PC-9 (cell line): ENCODE results near the gene CR2. TPM values are rescaled to one million over a fixed set of nuclear protein-coding genes. Genes with fewer than 3 reads are reported as not detected.
"Not testable (repeated sequence)": the region's sequence is repeated elsewhere in the genome, so short reads cannot be mapped to it uniquely, and the experiment has no call there.

Experiments
- BruUV-seq: library from RNA; stranded (reverse); fragments of 400-500 nt; replicated peaks from 2 replicates; lab custom pipeline; 2021; lab: Mats Ljungman, UMichigan
- CTCF ChIA-PET: fragments of 300-600 bp; sonication (Branson Sonifier 250); formaldehyde crosslinking; loops from one replicate; lab custom pipeline; 2022; ENCODE audit warnings: antibody characterized with exemption; lab: Charles Lee
- POLR2A ChIA-PET: fragments of 300-600 bp; sonication (Branson Sonifier 250); formaldehyde crosslinking; loops from one replicate; lab custom pipeline; 2022; ENCODE audit warnings: antibody characterized with exemption; ENCODE audit not compliant: unreplicated experiment; lab: Charles Lee
- DNase-seq, 2 experiments: peaks; one replicate each; pipeline versions ENCODE4 v3.0.0 to v3.0.0-alpha.2; 2015 to 2022; ENCODE audit warnings: mixed read lengths in 1 of 2
- H2AFZ ChIP-seq: fragments of 200-600 bp; sonication (generic); 2 replicates; pipeline ENCODE4 v1.8.1; 2017; ENCODE audit warnings: antibody characterized with exemption
- H3F3A ChIP-seq: fragments of 200-600 bp; sonication (generic); 2 replicates; pipeline ENCODE4 v1.8.1; 2017; ENCODE audit warnings: antibody characterized with exemption, mild to moderate bottlenecking, low read depth; ENCODE audit not compliant: insufficient read depth
- H3K27ac ChIP-seq: fragments of 200-600 bp; sonication (generic); 2 replicates; pipeline ENCODE4 v1.6.1; 2016; ENCODE audit warnings: mixed run types
- H3K27me3 ChIP-seq: fragments of 200-600 bp; sonication (generic); 2 replicates; pipeline ENCODE4 v1.6.1; 2016; ENCODE audit warnings: low read depth, mixed run types; ENCODE audit not compliant: insufficient read depth
- H3K36me3 ChIP-seq: fragments of 200-600 bp; sonication (generic); 2 replicates; pipeline ENCODE4 v1.6.1; 2016; ENCODE audit warnings: low read depth, mixed run types
- H3K4me1 ChIP-seq: fragments of 200-600 bp; sonication (generic); replicated peaks from 2 replicates; pipeline ENCODE4 v1.6.1; 2016; ENCODE audit warnings: mixed run types; ENCODE audit not compliant: insufficient read depth
- H3K4me2 ChIP-seq: fragments of 200-600 bp; sonication (generic); 2 replicates; pipeline ENCODE4 v1.6.1; 2017; ENCODE audit warnings: mixed run types
- H3K4me3 ChIP-seq: fragments of 200-600 bp; sonication (generic); 2 replicates; pipeline ENCODE4 v1.6.1; 2016; ENCODE audit warnings: mixed run types
- H3K79me2 ChIP-seq: fragments of 200-600 bp; sonication (generic); 2 replicates; pipeline ENCODE4 v1.6.1; 2017; ENCODE audit warnings: low read depth, mixed run types
- H3K9me2 ChIP-seq: fragments of 200-600 bp; sonication (generic); 2 replicates; pipeline ENCODE4 v1.8.1; 2017; ENCODE audit warnings: mild to moderate bottlenecking; ENCODE audit not compliant: insufficient read depth
- H3K9me3 ChIP-seq: fragments of 200-600 bp; sonication (generic); 2 replicates; pipeline ENCODE4 v1.8.1; 2016; ENCODE audit warnings: low read depth; ENCODE audit not compliant: insufficient read depth
- H4K20me1 ChIP-seq: fragments of 200-600 bp; sonication (generic); 2 replicates; pipeline ENCODE4 v1.8.1; 2017; ENCODE audit not compliant: insufficient read depth
- CTCF ChIP-seq: fragments of 200-600 bp; sonication (generic); conservative IDR thresholded peaks from 2 replicates; pipeline ENCODE4 v1.6.1; 2017; ENCODE audit warnings: mixed run types, antibody characterized with exemption, mild to moderate bottlenecking, moderate library complexity
- EZH2 ChIP-seq: fragments of 200-600 bp; sonication (generic); IDR thresholded peaks from 2 replicates; pipeline ENCODE4 v1.8.0; 2017; ENCODE audit warnings: antibody characterized with exemption, low read depth
- intact Hi-C: fragments of 100-400 bp; cut with micrococcal nuclease; formaldehyde crosslinking; loops from one replicate; pipeline ENCODE4 v1.10.0; 2022; ENCODE audit not compliant: unreplicated experiment
- total RNA-seq: library from RNA; stranded (reverse); gene quantifications from 2 replicates; pipeline ENCODE4 v1.2.3, GENCODE V29; 2021

CR2 gene
- total RNA-seq, 1 experiment from 2014 or later: 4.3 TPM

GRCh38 chr1:207493212-207493611 lies 39.1 kb downstream of the CR2 start:
- BruUV-seq: no TSS peak
- Histone ChIP-seq H3K79me2 (no peaks in the 10 kb centered on the region), H3K4me3 (no peak overlapping the region), H4K20me1 (no peaks in the 10 kb centered on the region), H3K27me3 (no peaks in the 10 kb centered on the region), H2AFZ (no peak overlapping the region), H3K27ac (no peak overlapping the region), H3F3A (no peaks in the 10 kb centered on the region), H3K4me2 (no peak overlapping the region), H3K9me3 (no peaks in the 10 kb centered on the region), H3K9me2 (no peaks in the 10 kb centered on the region), H3K4me1 (no peaks in the 10 kb centered on the region), H3K36me3 (no peaks in the 10 kb centered on the region)
- CTCF ChIA-PET: interaction anchor here (0.5 kb wide), 1 partner anchor 956 kb away, joined by 12 read pairs; no protein-coding TSS in a partner anchor
- POLR2A ChIA-PET: no interaction called here
- intact Hi-C loops: no loop called here
- no peak for DNase-seq
- TF ChIP-seq CTCF (no peak), EZH2 (no peak)

GRCh38 chr1:207494171-207494570 lies 40.0 kb downstream of the CR2 start:
- H4K20me1 ChIP-seq: no peaks in the 10 kb centered on the region
- H3K9me3 ChIP-seq: no peaks in the 10 kb centered on the region
- H3K79me2 ChIP-seq: no peaks in the 10 kb centered on the region
- no peaks in the 10 kb centered on the region for H3K36me3 ChIP-seq
- DNase-seq: no peak
- no peak overlapping the region for H3K4me3 ChIP-seq
- no peak overlapping the region for H3K27ac ChIP-seq
- CTCF ChIA-PET: no interaction called here
- POLR2A ChIA-PET: no interaction called here
- no peaks in the 10 kb centered on the region for H3K4me1 ChIP-seq
- H2AFZ ChIP-seq: no peak overlapping the region
- no TSS peak for BruUV-seq
- no peak for TF ChIP-seq CTCF
- TF ChIP-seq EZH2: no peak
- H3F3A ChIP-seq: no peaks in the 10 kb centered on the region
- H3K4me2 ChIP-seq: no peak overlapping the region
- intact Hi-C loops: no loop called here
- H3K27me3 ChIP-seq: no peaks in the 10 kb centered on the region
- no peaks in the 10 kb centered on the region for H3K9me2 ChIP-seq

- intact Hi-C loops: loop anchor here (5.0 kb wide), 3 partner anchors 313 to 863 kb away; no protein-coding TSS in a partner anchor
- H3K27me3 ChIP-seq, POLR2A ChIA-PET: not testable (repeated sequence)
These were observed 41.2 kb downstream of the CR2 start for GRCh38 chr1:207495281-207495680.

More at GRCh38 chr1:207495281-207495680, 41.2 kb downstream of the CR2 start:
- H3K36me3 ChIP-seq, H3K9me3 ChIP-seq, DNase-seq, BruUV-seq, H3F3A ChIP-seq, H3K4me2 ChIP-seq, H3K27ac ChIP-seq, H2AFZ ChIP-seq, H3K79me2 ChIP-seq, H3K9me2 ChIP-seq, H4K20me1 ChIP-seq, H3K4me1 ChIP-seq, CTCF ChIA-PET, H3K4me3 ChIP-seq: not testable (repeated sequence)
